ENCODE data around the gene TRIM50. TPM values are rescaled to one million over a fixed set of nuclear protein-coding genes. Genes with fewer than 3 reads are reported as not detected.

Gene TRIM50
- polyA plus RNA-seq, 1 donor from 2014 or later = not detected

DNA sequence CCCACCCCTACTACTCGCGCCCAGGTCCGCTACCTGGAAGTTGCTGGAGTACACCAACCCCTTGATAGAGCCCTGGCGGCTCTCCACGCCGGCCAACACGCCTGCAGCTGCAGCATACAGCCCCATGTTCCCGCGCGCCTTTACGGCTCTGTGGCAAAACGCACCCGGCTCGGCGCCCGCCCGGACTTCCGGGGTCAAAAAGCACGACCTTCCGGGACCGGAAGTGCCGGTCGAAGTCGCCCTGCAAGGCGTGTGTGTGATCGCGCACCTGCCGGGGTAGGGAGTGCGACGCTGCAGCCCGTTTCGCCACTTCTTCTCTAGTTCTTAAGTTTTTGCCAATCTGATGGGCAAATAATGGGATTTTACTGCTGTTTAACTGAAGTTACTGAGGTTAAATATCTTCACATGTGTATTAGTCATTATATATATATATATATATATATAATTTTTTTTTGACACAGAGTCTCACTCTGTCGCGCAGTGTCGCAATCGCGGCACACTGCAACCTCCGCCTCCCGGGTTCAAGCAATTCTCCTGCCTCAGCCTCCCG is 19.1 kb downstream of the TRIM50 start, which contains the start of gene NSUN5:
TSS of gene NSUN5 (minus strand) at position 162 of the 550 bp plus-strand sequence. CDS start at position 126, 36 bp downstream.
- H3F3A ChIP-seq (ENCODE audit: insufficient read depth, low read length, poor library complexity, severe bottlenecking) = no peaks in the 10 kb centered on the region
- H2AFZ ChIP-seq (ENCODE audit: low read depth, low read length) = peak within 1 kb of the TSS; percentile 51
- H3K27me3 ChIP-seq (ENCODE audit: insufficient read depth, low read depth, low read length) = no peaks in the 10 kb centered on the region
- no peaks in the 10 kb centered on the region for H4K20me1 ChIP-seq (ENCODE audit: insufficient read depth)
- H3K79me2 ChIP-seq (replicated peaks; ENCODE audit: insufficient read depth, low read length) = no peaks in the 10 kb centered on the region
- peak within 1 kb of the TSS; percentile 66 for H3K9ac ChIP-seq (ENCODE audit: low read length)
- H3K36me3 ChIP-seq (ENCODE audit: insufficient read depth, low read length) = no peaks in the 10 kb centered on the region
- TF ChIP-seq REST (IDR thresholded peaks at IDR 0.05; ENCODE audit: borderline replicate concordance) (no peak), MXI1 (conservative IDR thresholded peaks at IDR 0.05; ENCODE audit: poor library complexity, severe bottlenecking) (peak; percentile 90), POLR2AphosphoS5 (IDR thresholded peaks at IDR 0.05) (peak; percentile 72)
- H3K4me2 ChIP-seq (ENCODE audit: low read length) = peak within 1 kb of the TSS; percentile 19
- no peak within 1 kb of the TSS for H3K27ac ChIP-seq (ENCODE audit: low read length)
- H3K4me3 ChIP-seq (ENCODE audit: low read length) = peak within 1 kb of the TSS; percentile 84
- no peaks in the 10 kb centered on the region for H3K9me3 ChIP-seq (ENCODE audit: low read length)
- no peaks in the 10 kb centered on the region for H3K9me2 ChIP-seq (ENCODE audit: insufficient read depth, low read length)

GRCh38 chr7:73308074-73308664 is 19.7 kb downstream of the TRIM50 start:
- peak overlapping the region; percentile 84 for H3K4me3 ChIP-seq (ENCODE audit: low read length)
- H4K20me1 ChIP-seq (ENCODE audit: insufficient read depth) = no peaks in the 10 kb centered on the region
- no peaks in the 10 kb centered on the region for H3K9me3 ChIP-seq (ENCODE audit: low read length)
- no peaks in the 10 kb centered on the region for H3K9me2 ChIP-seq (ENCODE audit: insufficient read depth, low read length)
- H3K79me2 ChIP-seq (replicated peaks; ENCODE audit: insufficient read depth, low read length) = no peaks in the 10 kb centered on the region
- no peaks in the 10 kb centered on the region for H3K27me3 ChIP-seq (ENCODE audit: insufficient read depth, low read depth, low read length)
- peak overlapping the region; percentile 66 for H3K9ac ChIP-seq (ENCODE audit: low read length)
- H3K4me2 ChIP-seq (ENCODE audit: low read length) = peak overlapping the region; percentile 19
- no peaks in the 10 kb centered on the region for H3F3A ChIP-seq (ENCODE audit: insufficient read depth, low read length, poor library complexity, severe bottlenecking)
- H3K36me3 ChIP-seq (ENCODE audit: insufficient read depth, low read length) = no peaks in the 10 kb centered on the region
- no peak overlapping the region for H3K27ac ChIP-seq (ENCODE audit: low read length)
- peak overlapping the region; percentile 51 for H2AFZ ChIP-seq (ENCODE audit: low read depth, low read length)
- TF ChIP-seq EZH2 (IDR thresholded peaks at IDR 0.05; ENCODE audit: borderline replicate concordance, insufficient read depth, low read length, poor library complexity, severe bottlenecking) (no peak), MXI1 (conservative IDR thresholded peaks at IDR 0.05; ENCODE audit: poor library complexity, severe bottlenecking) (no peak), REST (IDR thresholded peaks at IDR 0.05; ENCODE audit: borderline replicate concordance) (no peak), SMC3 (conservative IDR thresholded peaks at IDR 0.05; ENCODE audit: poor library complexity) (no peak), EP300 (conservative IDR thresholded peaks at IDR 0.05; ENCODE audit: poor library complexity, severe bottlenecking) (no peak), POLR2AphosphoS5 (IDR thresholded peaks at IDR 0.05) (no peak), TAF1 (IDR thresholded peaks at IDR 0.05; ENCODE audit: low read depth) (peak; percentile 23), CTCF (IDR thresholded peaks at IDR 0.05; ENCODE audit: poor library complexity, severe bottlenecking) (no peak), RAD21 (conservative IDR thresholded peaks at IDR 0.05) (no peak)
